Esophagus muscularis mucosa (tissue), 3 donors: ENCODE data around the gene MISP3.
"Not testable (repeated sequence)": the region's sequence is repeated elsewhere in the genome, so short reads cannot be mapped to it uniquely, and the experiment has no call there.

ENCODE experiments used
- CTCF ChIP-seq, 3 experiments: fragments of 200-600 bp in 2 of 3; fragments of 450-650 bp in 1 of 3; sonication (generic) in 2 of 3; IDR thresholded peaks; one replicate each; pipeline ENCODE4 v1.5.1; 2017 to 2019; ENCODE audit warnings: antibody characterized with exemption in 3 of 3, mild to moderate bottlenecking in 2 of 3, moderate library complexity in 1 of 3
- POLR2A ChIP-seq: fragments of 450-650 bp; IDR thresholded peaks from one replicate; pipeline ENCODE4 v1.6.1; 2017; ENCODE audit warnings: antibody characterized with exemption, moderate library complexity, mild to moderate bottlenecking, low read depth

GRCh38 chr19:14026652-14027192, 45.9 kb upstream of the MISP3 start:
- not testable (repeated sequence) for TF ChIP-seq CTCF (IDR thresholded peaks at IDR 0.05); POLR2A
